ENCODE data around the gene LY9.
"Not testable (repeated sequence)": the region's sequence is repeated elsewhere in the genome, so short reads cannot be mapped to it uniquely, and the experiment has no call there.

GRCh38 chr1:160782988-160783765 is 12.8 kb upstream of the LY9 start:
- TF ChIP-seq POLR2A, POLR2AphosphoS5 (IDR thresholded peaks at IDR 0.05; ENCODE audit: low read depth, low read length): not testable (repeated sequence)

All from GM12892 (cell line).